Activated T-helper 2 cell treated with anti-CD3 and anti-CD28 coated beads, Interferon-gamma antibody, Interleukin-2, Interleukin-4, amounts not matched to agents 10 μg/mL and 5 μg/mL and 100 μg/mL, durations not matched to agents 14 hours and 24 hours and 36 hours (primary cell): Measurements from ENCODE around the gene SUPV3L1. TPM values are rescaled to one million over a fixed set of nuclear protein-coding genes. Genes with fewer than 3 reads are reported as not detected.
"Not testable (repeated sequence)": the region's sequence is repeated elsewhere in the genome, so short reads cannot be mapped to it uniquely, and the experiment has no call there.

Experiments
- DNase-seq: peaks from one replicate; pipeline ENCODE4 v3.0.0; 2021; ENCODE audit warnings: low spot score
- H3K27ac Mint-ChIP-seq: one replicate; pipeline ENCODE4 v1.8.0; 2021; ENCODE audit warnings: mixed read lengths
- H3K27me3 Mint-ChIP-seq: one replicate; pipeline ENCODE4 v1.8.0; 2021; ENCODE audit warnings: low read depth, mixed read lengths
- H3K36me3 Mint-ChIP-seq: one replicate; pipeline ENCODE4 v1.8.0; 2021; ENCODE audit warnings: low read depth, mixed read lengths
- H3K4me1 Mint-ChIP-seq: one replicate; pipeline ENCODE4 v1.8.0; 2021; ENCODE audit warnings: low read depth, mixed read lengths
- H3K4me3 Mint-ChIP-seq: one replicate; pipeline ENCODE4 v1.8.0; 2021; ENCODE audit warnings: low read depth, mild to moderate bottlenecking, moderate library complexity, mixed read lengths
- H3K9me3 Mint-ChIP-seq: one replicate; pipeline ENCODE4 v1.8.0; 2021; ENCODE audit warnings: mixed read lengths
- intact Hi-C: fragments of 100-400 bp; cut with micrococcal nuclease; formaldehyde crosslinking; loops from one replicate; pipeline ENCODE4 v1.15.1; 2023
- total RNA-seq: library from RNA; stranded (reverse); gene quantifications from 2 replicates; pipeline ENCODE4 v1.2.3, GENCODE V29; 2022

SUPV3L1 gene
- total RNA-seq, 1 donor from 2014 or later: 52.8 TPM

GRCh38 chr10:69172241-69172982, 7.6 kb upstream of the SUPV3L1 start:
- H3K36me3 Mint-ChIP-seq: peaks cover 28% of the 10 kb centered on the region
- intact Hi-C loops: no loop called here
- DNase-seq: no peak
- H3K27ac Mint-ChIP-seq: no peak overlapping the region
- no peak overlapping the region for H3K4me3 Mint-ChIP-seq
- H3K27me3 Mint-ChIP-seq: no peaks in the 10 kb centered on the region
- H3K4me1 Mint-ChIP-seq: peaks cover 2% of the 10 kb centered on the region
- H3K9me3 Mint-ChIP-seq: no peaks in the 10 kb centered on the region

GRCh38 chr10:69175326-69175725, 4.7 kb upstream of the SUPV3L1 start:
- H3K9me3 Mint-ChIP-seq, DNase-seq, intact Hi-C loops, H3K27ac Mint-ChIP-seq, H3K4me3 Mint-ChIP-seq, H3K27me3 Mint-ChIP-seq: not testable (repeated sequence)
- peaks cover 20% of the 10 kb centered on the region for H3K36me3 Mint-ChIP-seq
- peaks cover 14% of the 10 kb centered on the region for H3K4me1 Mint-ChIP-seq

- H3K27me3 Mint-ChIP-seq: no peaks in the 10 kb centered on the region
- H3K36me3 Mint-ChIP-seq: peaks cover 11% of the 10 kb centered on the region
- no peak overlapping the region for H3K27ac Mint-ChIP-seq
- DNase-seq: no peak
- peaks cover 21% of the 10 kb centered on the region for H3K4me1 Mint-ChIP-seq
- no peak overlapping the region for H3K4me3 Mint-ChIP-seq
- intact Hi-C loops: no loop called here
- no peaks in the 10 kb centered on the region for H3K9me3 Mint-ChIP-seq
These were observed 3.2 kb upstream of the SUPV3L1 start for GRCh38 chr10:69176823-69177222.

- peak; percentile 23 for DNase-seq
- peaks cover 26% of the 10 kb centered on the region for H3K4me1 Mint-ChIP-seq
- peaks cover 9% of the 10 kb centered on the region for H3K36me3 Mint-ChIP-seq
- H3K9me3 Mint-ChIP-seq: no peaks in the 10 kb centered on the region
- H3K27ac Mint-ChIP-seq: peak overlapping the region; percentile 100
- intact Hi-C loops: no loop called here
- no peaks in the 10 kb centered on the region for H3K27me3 Mint-ChIP-seq
- H3K4me3 Mint-ChIP-seq: peak overlapping the region; percentile 99
These were observed 818 bp upstream of the SUPV3L1 start for GRCh38 chr10:69179089-69179742.

- peak overlapping the region; percentile 100 for H3K27ac Mint-ChIP-seq
These were observed 631 bp downstream of the SUPV3L1 start for GRCh38 chr10:69180525-69181204.

GRCh38 chr10:69181433-69181832, 1.4 kb downstream of the SUPV3L1 start:
- Mint-ChIP-seq H3K4me3 (peak overlapping the region; percentile 99), H3K27ac (peak overlapping the region; percentile 2), H3K27me3 (no peaks in the 10 kb centered on the region), H3K4me1 (peaks cover 26% of the 10 kb centered on the region), H3K9me3 (no peaks in the 10 kb centered on the region), H3K36me3 (peaks cover 17% of the 10 kb centered on the region)
- intact Hi-C loops: loop anchor here (2.0 kb wide), 2 partner anchors 93 to 193 kb away; partner anchors contain the start of genes KIFBP and SRGN
- DNase-seq: no peak

More at GRCh38 chr10:69180525-69181204, 631 bp downstream of the SUPV3L1 start:
- H3K27me3 Mint-ChIP-seq: no peaks in the 10 kb centered on the region
- no peaks in the 10 kb centered on the region for H3K9me3 Mint-ChIP-seq
- DNase-seq: no peak
- H3K4me3 Mint-ChIP-seq: peak overlapping the region; percentile 99
- peaks cover 10% of the 10 kb centered on the region for H3K36me3 Mint-ChIP-seq
- peaks cover 26% of the 10 kb centered on the region for H3K4me1 Mint-ChIP-seq
- intact Hi-C loops: loop anchor here (1.0 to 2.0 kb wide), 4 partner anchors 24 to 192 kb away; partner anchors contain the start of genes KIFBP and SRGN

GRCh38 chr10:69182005-69182404, 2.0 kb downstream of the SUPV3L1 start:
- no peak overlapping the region for H3K4me3 Mint-ChIP-seq
- H3K9me3 Mint-ChIP-seq: no peaks in the 10 kb centered on the region
- intact Hi-C loops: no loop called here
- DNase-seq: no peak
- no peak overlapping the region for H3K27ac Mint-ChIP-seq
- H3K36me3 Mint-ChIP-seq: peaks cover 23% of the 10 kb centered on the region
- peaks cover 26% of the 10 kb centered on the region for H3K4me1 Mint-ChIP-seq
- no peaks in the 10 kb centered on the region for H3K27me3 Mint-ChIP-seq

GRCh38 chr10:69186524-69186923, 6.5 kb downstream of the SUPV3L1 start:
- H3K4me1 Mint-ChIP-seq: peaks cover 4% of the 10 kb centered on the region
- H3K36me3 Mint-ChIP-seq: peaks cover 48% of the 10 kb centered on the region

GRCh38 chr10:69201045-69201444, 21.0 kb downstream of the SUPV3L1 start:
- no peak overlapping the region for H3K4me3 Mint-ChIP-seq
- DNase-seq: no peak
- H3K27me3 Mint-ChIP-seq: no peaks in the 10 kb centered on the region
- intact Hi-C loops: loop anchor here (5.0 kb wide), 1 partner anchor 114 kb away; the partner anchor contains the start of gene SRGN
- peak overlapping the region; percentile 67 for H3K27ac Mint-ChIP-seq
- H3K4me1 Mint-ChIP-seq: peaks cover 35% of the 10 kb centered on the region
- no peaks in the 10 kb centered on the region for H3K9me3 Mint-ChIP-seq
- H3K36me3 Mint-ChIP-seq: peaks cover 59% of the 10 kb centered on the region

More at GRCh38 chr10:69186524-69186923, 6.5 kb downstream of the SUPV3L1 start:
- Mint-ChIP-seq H3K9me3 (no peaks in the 10 kb centered on the region), H3K27ac (no peak overlapping the region), H3K27me3 (no peaks in the 10 kb centered on the region), H3K4me3 (no peak overlapping the region)
- DNase-seq: no peak
- intact Hi-C loops: no loop called here

- Mint-ChIP-seq H3K27me3 (no peaks in the 10 kb centered on the region), H3K36me3 (peaks cover 67% of the 10 kb centered on the region), H3K4me1 (peaks cover 42% of the 10 kb centered on the region), H3K9me3 (no peaks in the 10 kb centered on the region), H3K4me3 (peak overlapping the region; percentile 54), H3K27ac (peak overlapping the region; percentile 73)
- intact Hi-C loops: loop anchor here (5.0 kb wide), 1 partner anchor 115 kb away; the partner anchor contains the start of gene SRGN
- no peak for DNase-seq
These were observed 22.3 kb downstream of the SUPV3L1 start for GRCh38 chr10:69202332-69202731.

GRCh38 chr10:69208761-69209160, 28.7 kb downstream of the SUPV3L1 start:
- no peak for DNase-seq
- Mint-ChIP-seq H3K36me3 (peaks cover 50% of the 10 kb centered on the region), H3K27me3 (no peaks in the 10 kb centered on the region), H3K27ac (peak overlapping the region; percentile 49), H3K4me1 (peaks cover 58% of the 10 kb centered on the region), H3K4me3 (no peak overlapping the region), H3K9me3 (no peaks in the 10 kb centered on the region)
- intact Hi-C loops: no loop called here

- no peak for DNase-seq
- Mint-ChIP-seq H3K9me3 (peaks cover 5% of the 10 kb centered on the region), H3K4me3 (no peak overlapping the region), H3K27ac (peak overlapping the region; percentile 49), H3K4me1 (peaks cover 63% of the 10 kb centered on the region), H3K27me3 (no peaks in the 10 kb centered on the region), H3K36me3 (peaks cover 51% of the 10 kb centered on the region)
- intact Hi-C loops: no loop called here
These were observed 29.9 kb downstream of the SUPV3L1 start for GRCh38 chr10:69209787-69210484.
